Measurements from ENCODE around the gene SUPT20H.

SUPT20H gene

GRCh38 chr13:36999054-36999714 is 60.3 kb downstream of the SUPT20H start, which contains the start of gene ALG5:
Gene ALG5, minus strand, starts transcription at chr13:36999340. Its CDS starts 40 bp downstream, at chr13:36999300.
- H3K36me3 ChIP-seq (ENCODE audit: insufficient read depth, low read length): peaks cover 36% of the 10 kb centered on the region
- peak within 1 kb of the TSS; percentile 84 for H3K4me3 ChIP-seq (ENCODE audit: low read length)
- no peaks in the 10 kb centered on the region for H3K9me3 ChIP-seq (ENCODE audit: insufficient read depth, low read depth, low read length)
- no peaks in the 10 kb centered on the region for H3K27me3 ChIP-seq (ENCODE audit: insufficient read depth, low read length)
- WGBS: under 1% methylated on average over 51 of the region's 52 CpGs
- peaks cover 5% of the 10 kb centered on the region for H3K4me1 ChIP-seq (ENCODE audit: insufficient read depth, low read length)
- H3K9ac ChIP-seq (ENCODE audit: low read depth, low read length): peak within 1 kb of the TSS; percentile 94
- peak within 1 kb of the TSS; percentile 98 for H3K27ac ChIP-seq (ENCODE audit: low read depth, low read length)

- under 1% methylated on average over 21 of the region's 21 CpGs for WGBS
- peaks cover 5% of the 10 kb centered on the region for H3K4me1 ChIP-seq (ENCODE audit: insufficient read depth, low read length)
- no peaks in the 10 kb centered on the region for H3K9me3 ChIP-seq (ENCODE audit: insufficient read depth, low read depth, low read length)
- H3K36me3 ChIP-seq (ENCODE audit: insufficient read depth, low read length): peaks cover 38% of the 10 kb centered on the region
- peak overlapping the region; percentile 94 for H3K9ac ChIP-seq (ENCODE audit: low read depth, low read length)
- peak overlapping the region; percentile 98 for H3K27ac ChIP-seq (ENCODE audit: low read depth, low read length)
- H3K27me3 ChIP-seq (ENCODE audit: insufficient read depth, low read length): no peaks in the 10 kb centered on the region
- H3K4me3 ChIP-seq (ENCODE audit: low read length): peak overlapping the region; percentile 84
These were observed 60.9 kb downstream of the SUPT20H start for GRCh38 chr13:36998624-36999041.

- Histone ChIP-seq H3K4me3 (ENCODE audit: low read length) (peak overlapping the region; percentile 84), H3K4me1 (ENCODE audit: insufficient read depth, low read length) (peaks cover 5% of the 10 kb centered on the region), H3K27me3 (ENCODE audit: insufficient read depth, low read length) (no peaks in the 10 kb centered on the region), H3K9me3 (ENCODE audit: insufficient read depth, low read depth, low read length) (no peaks in the 10 kb centered on the region), H3K9ac (ENCODE audit: low read depth, low read length) (peak overlapping the region; percentile 94), H3K36me3 (ENCODE audit: insufficient read depth, low read length) (peaks cover 38% of the 10 kb centered on the region), H3K27ac (ENCODE audit: low read depth, low read length) (no peak overlapping the region; the same call in 1 of the 2 replicates)
- WGBS: 88% methylated on average over 5 of the region's 6 CpGs
These were observed 61.6 kb downstream of the SUPT20H start for GRCh38 chr13:36997716-36998427.

- no peaks in the 10 kb centered on the region for H3K9me3 ChIP-seq (ENCODE audit: insufficient read depth, low read depth, low read length)
- WGBS: 95% methylated on average over 3 of the region's 4 CpGs
- peaks cover 82% of the 10 kb centered on the region for H3K36me3 ChIP-seq (ENCODE audit: insufficient read depth, low read length)
- H3K4me1 ChIP-seq (ENCODE audit: insufficient read depth, low read length): no peaks in the 10 kb centered on the region
- no peak overlapping the region for H3K9ac ChIP-seq (ENCODE audit: low read depth, low read length)
- no peak overlapping the region for H3K27ac ChIP-seq (ENCODE audit: low read depth, low read length)
- no peak overlapping the region for H3K4me3 ChIP-seq (ENCODE audit: low read length)
- no peaks in the 10 kb centered on the region for H3K27me3 ChIP-seq (ENCODE audit: insufficient read depth, low read length)
These were observed 67.1 kb downstream of the SUPT20H start for GRCh38 chr13:36992362-36992761.

GRCh38 chr13:36986462-36987240 is 72.8 kb downstream of the SUPT20H start:
- WGBS: 94% methylated on average over 2 of the region's 2 CpGs
- Histone ChIP-seq H3K36me3 (ENCODE audit: insufficient read depth, low read length) (peaks cover 96% of the 10 kb centered on the region), H3K9me3 (ENCODE audit: insufficient read depth, low read depth, low read length) (no peaks in the 10 kb centered on the region), H3K4me3 (ENCODE audit: low read length) (no peak overlapping the region), H3K27me3 (ENCODE audit: insufficient read depth, low read length) (no peaks in the 10 kb centered on the region), H3K4me1 (ENCODE audit: insufficient read depth, low read length) (no peaks in the 10 kb centered on the region), H3K9ac (ENCODE audit: low read depth, low read length) (no peak overlapping the region), H3K27ac (ENCODE audit: low read depth, low read length) (no peak overlapping the region)

- Histone ChIP-seq H3K4me3 (ENCODE audit: low read length) (no peak overlapping the region), H3K36me3 (ENCODE audit: insufficient read depth, low read length) (peaks cover 72% of the 10 kb centered on the region), H3K27me3 (ENCODE audit: insufficient read depth, low read length) (no peaks in the 10 kb centered on the region), H3K9me3 (ENCODE audit: insufficient read depth, low read depth, low read length) (no peaks in the 10 kb centered on the region), H3K9ac (ENCODE audit: low read depth, low read length) (no peak overlapping the region), H3K4me1 (ENCODE audit: insufficient read depth, low read length) (no peaks in the 10 kb centered on the region), H3K27ac (ENCODE audit: low read depth, low read length) (no peak overlapping the region)
- WGBS: 86% methylated on average over 6 of the region's 6 CpGs
These were observed 78.2 kb downstream of the SUPT20H start for GRCh38 chr13:36981156-36981743.

- Histone ChIP-seq H3K4me3 (ENCODE audit: low read length) (no peak overlapping the region), H3K27me3 (ENCODE audit: insufficient read depth, low read length) (no peaks in the 10 kb centered on the region), H3K27ac (ENCODE audit: low read depth, low read length) (no peak overlapping the region), H3K4me1 (ENCODE audit: insufficient read depth, low read length) (no peaks in the 10 kb centered on the region), H3K9ac (ENCODE audit: low read depth, low read length) (no peak overlapping the region), H3K9me3 (ENCODE audit: insufficient read depth, low read depth, low read length) (peaks cover 7% of the 10 kb centered on the region; the same call in 1 of the 2 replicates), H3K36me3 (ENCODE audit: insufficient read depth, low read length) (peaks cover 68% of the 10 kb centered on the region)
- 94% methylated on average over 7 of the region's 7 CpGs for WGBS
These were observed 80.0 kb downstream of the SUPT20H start for GRCh38 chr13:36979361-36980050.

- H3K9me3 ChIP-seq (ENCODE audit: insufficient read depth, low read depth, low read length): peaks cover 7% of the 10 kb centered on the region; the same call in 1 of the 2 replicates
- H3K9ac ChIP-seq (ENCODE audit: low read depth, low read length): no peak overlapping the region
- H3K36me3 ChIP-seq (ENCODE audit: insufficient read depth, low read length): peaks cover 72% of the 10 kb centered on the region
- no peak overlapping the region for H3K4me3 ChIP-seq (ENCODE audit: low read length)
- no peak overlapping the region for H3K27ac ChIP-seq (ENCODE audit: low read depth, low read length)
- no peaks in the 10 kb centered on the region for H3K27me3 ChIP-seq (ENCODE audit: insufficient read depth, low read length)
- no peaks in the 10 kb centered on the region for H3K4me1 ChIP-seq (ENCODE audit: insufficient read depth, low read length)
- WGBS: 100% methylated on average over 1 of the region's 1 CpG
These were observed 84.3 kb downstream of the SUPT20H start for GRCh38 chr13:36975172-36975571.

GRCh38 chr13:36973621-36974295 is 85.7 kb downstream of the SUPT20H start:
- no peak overlapping the region for H3K9ac ChIP-seq (ENCODE audit: low read depth, low read length)
- no peak overlapping the region for H3K27ac ChIP-seq (ENCODE audit: low read depth, low read length)
- no peak overlapping the region for H3K4me3 ChIP-seq (ENCODE audit: low read length)
- peaks cover 72% of the 10 kb centered on the region for H3K36me3 ChIP-seq (ENCODE audit: insufficient read depth, low read length)
- no peaks in the 10 kb centered on the region for H3K27me3 ChIP-seq (ENCODE audit: insufficient read depth, low read length)
- H3K4me1 ChIP-seq (ENCODE audit: insufficient read depth, low read length): no peaks in the 10 kb centered on the region
- WGBS: 97% methylated on average over 4 of the region's 5 CpGs
- peaks cover 7% of the 10 kb centered on the region; the same call in 1 of the 2 replicates for H3K9me3 ChIP-seq (ENCODE audit: insufficient read depth, low read depth, low read length)

GRCh38 chr13:36973009-36973408 is 86.5 kb downstream of the SUPT20H start:
- 100% methylated on average over 1 of the region's 1 CpG for WGBS
- H3K4me1 ChIP-seq (ENCODE audit: insufficient read depth, low read length): no peaks in the 10 kb centered on the region
- peaks cover 7% of the 10 kb centered on the region; the same call in 1 of the 2 replicates for H3K9me3 ChIP-seq (ENCODE audit: insufficient read depth, low read depth, low read length)
- no peak overlapping the region for H3K27ac ChIP-seq (ENCODE audit: low read depth, low read length)
- no peak overlapping the region for H3K9ac ChIP-seq (ENCODE audit: low read depth, low read length)
- H3K27me3 ChIP-seq (ENCODE audit: insufficient read depth, low read length): no peaks in the 10 kb centered on the region
- H3K36me3 ChIP-seq (ENCODE audit: insufficient read depth, low read length): peaks cover 80% of the 10 kb centered on the region
- H3K4me3 ChIP-seq (ENCODE audit: low read length): no peak overlapping the region
